HG02852 (cell line): Measurements from ENCODE around the gene PDGFRA.
A peak's percentile ranks its signal among the peaks of the same experiment; 100 is the strongest.

Experiments
- ATAC-seq: cut with Tn5 transposase; IDR thresholded peaks from one replicate; pipeline ENCODE4 v1.9.1; 2021; ENCODE audit warnings: mild to moderate bottlenecking, moderate library complexity; ENCODE audit not compliant: unreplicated experiment

The PDGFRA gene

GRCh38 chr4:54255881-54256280 is 26.8 kb downstream of the PDGFRA start:
- ATAC-seq: no peak

DNA sequence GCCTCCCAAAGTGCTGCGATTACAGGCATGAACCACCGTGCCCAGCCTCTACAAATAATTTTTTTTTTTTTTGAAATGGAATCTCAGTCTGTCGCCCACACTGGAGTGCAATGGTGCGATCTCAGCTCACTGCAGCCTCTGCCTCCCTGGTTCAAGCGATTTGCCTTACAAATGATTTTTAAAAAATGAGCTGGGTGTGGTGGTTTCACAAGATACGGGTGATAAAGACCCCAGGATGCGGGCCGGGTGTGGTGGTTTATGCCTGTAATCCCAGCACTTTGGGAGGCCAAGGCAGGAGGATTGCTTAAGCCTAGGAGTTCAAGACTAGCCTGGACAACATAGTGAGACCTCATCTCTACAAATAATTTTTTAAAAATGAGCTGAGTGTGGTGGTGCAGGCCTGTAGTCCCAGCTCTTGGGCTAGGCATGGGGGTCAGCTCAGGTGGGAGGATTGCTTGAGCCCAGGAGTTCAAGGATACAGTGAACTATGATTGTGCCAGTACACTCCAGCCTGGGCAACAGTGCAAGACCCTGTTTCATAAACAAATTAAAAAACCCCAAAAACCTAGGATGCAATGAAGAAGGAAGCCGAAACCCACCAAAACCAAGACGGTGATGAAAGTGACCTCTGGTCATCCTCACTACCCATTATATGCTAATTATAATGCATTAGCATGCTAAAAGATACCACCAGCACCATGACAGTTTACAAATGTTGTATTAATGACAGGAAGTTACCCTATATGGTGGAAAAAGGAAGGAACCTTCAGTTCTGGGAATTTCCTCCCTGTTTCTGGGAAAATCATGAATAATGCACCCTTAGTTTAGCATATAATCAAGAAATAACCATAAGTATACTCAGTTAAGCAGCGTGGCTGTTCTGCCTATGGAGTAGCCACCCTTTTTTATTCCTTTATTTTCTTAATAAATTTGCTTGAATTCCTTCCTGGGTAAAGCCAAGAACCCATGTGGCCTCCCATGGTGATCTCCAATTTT is 27.7 kb downstream of the PDGFRA start:
- no peak for ATAC-seq

- no peak for ATAC-seq
These were observed 36.3 kb downstream of the PDGFRA start for GRCh38 chr4:54265366-54265765.

DNA sequence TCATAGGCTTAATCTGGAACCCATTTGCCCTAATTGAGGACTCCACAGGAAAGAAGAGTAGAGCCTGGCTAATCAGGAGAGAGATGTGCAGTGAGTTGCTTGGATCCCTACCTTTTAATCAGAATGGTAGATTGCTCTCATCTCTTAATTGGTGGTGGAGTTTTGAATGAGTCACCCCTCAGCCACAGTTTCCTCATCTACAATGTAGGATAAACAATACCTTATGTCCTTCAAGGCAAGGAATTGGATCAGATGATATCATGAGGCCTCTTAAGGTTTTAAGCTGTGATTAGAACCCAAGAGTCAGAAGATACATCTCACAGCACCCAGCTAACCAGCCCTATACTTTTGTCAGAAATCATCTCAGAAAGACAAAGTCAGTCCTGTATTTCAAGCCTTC is 39.1 kb downstream of the PDGFRA start:
- no peak for ATAC-seq

DNA sequence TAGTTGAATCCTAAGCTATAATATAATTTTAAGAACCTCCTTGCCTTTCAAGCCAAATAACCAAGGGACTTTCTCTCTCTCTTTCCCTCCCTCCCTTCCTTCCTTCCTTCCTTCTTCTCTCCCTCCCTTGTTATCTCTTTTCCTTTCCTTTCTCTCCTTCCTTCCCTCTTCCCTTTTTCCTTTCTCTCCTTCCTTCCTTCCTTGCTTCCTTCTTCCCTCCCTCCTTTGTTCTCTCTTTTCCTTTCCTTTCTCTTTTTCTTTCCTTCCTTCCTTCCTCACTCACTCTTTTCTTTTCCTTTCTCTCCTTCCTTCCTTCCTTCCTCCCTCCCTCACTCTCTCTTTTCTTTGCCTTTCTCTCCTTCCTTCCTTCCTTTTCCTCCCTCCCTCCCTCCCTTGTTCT is 42.4 kb downstream of the PDGFRA start:
- ATAC-seq: no peak

GRCh38 chr4:54272051-54272450 is 43.0 kb downstream of the PDGFRA start:
- ATAC-seq: no peak

- no peak for ATAC-seq
These were observed 45.2 kb downstream of the PDGFRA start for GRCh38 chr4:54274264-54274663.

DNA sequence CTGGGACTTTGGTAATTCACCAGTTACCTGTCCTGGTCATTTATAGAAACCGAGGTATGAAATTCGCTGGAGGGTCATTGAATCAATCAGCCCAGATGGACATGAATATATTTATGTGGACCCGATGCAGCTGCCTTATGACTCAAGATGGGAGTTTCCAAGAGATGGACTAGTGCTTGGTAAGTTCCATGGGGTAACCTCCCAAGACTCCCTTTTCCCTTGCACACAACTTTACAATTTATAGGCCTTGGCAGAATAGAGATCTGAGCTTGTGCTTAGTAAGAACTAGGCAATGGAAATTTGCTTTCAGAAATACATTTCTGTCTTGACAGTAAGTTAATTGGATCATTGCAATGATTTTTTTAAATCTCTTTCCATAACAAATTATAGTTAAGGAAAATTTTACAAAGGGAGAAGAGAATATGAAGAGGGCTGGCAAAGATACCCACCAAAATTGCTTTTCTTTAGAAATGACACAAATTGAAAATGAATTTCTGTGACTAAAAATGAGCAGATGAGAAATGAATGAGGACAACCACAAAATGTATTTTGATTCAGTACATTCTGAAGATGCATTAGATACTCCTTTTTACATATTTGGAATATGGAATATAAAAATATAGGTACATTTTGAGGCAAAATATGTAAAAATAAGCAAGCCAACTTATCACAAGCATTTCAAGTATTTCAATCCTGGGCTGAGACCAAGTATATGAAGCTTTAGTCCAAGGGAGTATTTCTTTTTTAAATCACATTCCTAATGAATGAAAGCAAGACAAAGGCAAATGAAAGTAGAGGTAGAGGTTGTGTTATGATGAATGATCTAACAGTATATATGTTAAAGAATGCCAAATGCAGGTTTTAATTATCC is 45.9 kb downstream of the PDGFRA start:
- no peak for ATAC-seq

DNA sequence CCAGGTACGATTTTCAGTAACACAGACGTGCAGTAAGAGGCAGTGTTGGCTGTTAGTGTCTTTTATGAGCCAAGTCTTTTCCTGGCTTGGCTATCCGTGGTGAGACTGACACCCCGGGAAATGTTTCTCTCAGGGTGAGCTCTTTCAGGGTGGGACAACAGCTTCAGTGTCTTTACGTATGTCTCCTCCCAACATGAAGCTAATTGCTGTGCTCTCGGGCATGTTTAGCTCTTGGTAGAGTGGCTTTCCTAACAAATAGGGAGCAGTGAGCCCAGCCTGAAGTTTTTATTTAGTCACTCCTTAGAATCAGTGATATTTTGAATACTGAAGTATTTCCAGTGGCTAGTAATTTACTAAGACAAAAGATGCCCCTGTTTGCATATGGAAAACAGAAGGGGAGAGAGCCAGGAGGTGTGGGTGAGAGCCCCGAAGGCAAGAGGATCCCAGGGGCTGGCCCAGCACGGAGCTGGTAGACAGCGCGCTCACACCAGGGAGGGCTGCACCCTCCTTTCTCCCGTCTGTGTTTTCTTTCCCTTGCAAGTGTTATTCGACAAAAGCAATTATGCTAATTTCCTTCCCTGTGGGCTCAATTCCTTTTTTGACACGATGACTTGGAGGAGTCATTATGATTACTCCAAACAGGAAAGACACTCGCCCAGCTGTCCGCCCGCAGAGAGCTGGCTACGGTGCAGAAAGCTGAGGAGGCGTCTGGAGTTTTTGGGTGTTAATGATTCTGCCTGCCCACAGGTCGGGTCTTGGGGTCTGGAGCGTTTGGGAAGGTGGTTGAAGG is 47.7 kb downstream of the PDGFRA start:
- ATAC-seq: no peak

- ATAC-seq: peak; percentile 71
These were observed 48.6 kb downstream of the PDGFRA start for GRCh38 chr4:54277691-54278090.

DNA sequence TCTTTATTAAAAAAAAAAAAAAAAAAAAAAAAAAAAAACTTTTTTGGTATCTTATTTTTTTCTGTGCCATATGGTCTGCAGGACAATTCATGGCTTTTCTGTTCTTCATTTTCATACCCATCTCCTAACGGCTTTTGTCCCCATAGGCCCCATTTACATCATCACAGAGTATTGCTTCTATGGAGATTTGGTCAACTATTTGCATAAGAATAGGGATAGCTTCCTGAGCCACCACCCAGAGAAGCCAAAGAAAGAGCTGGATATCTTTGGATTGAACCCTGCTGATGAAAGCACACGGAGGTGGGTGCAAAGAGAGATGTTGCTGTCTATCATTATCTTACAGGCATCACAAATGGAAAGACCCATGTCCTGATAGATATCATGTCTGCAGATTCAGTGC is 49.1 kb downstream of the PDGFRA start:
- no peak for ATAC-seq

DNA sequence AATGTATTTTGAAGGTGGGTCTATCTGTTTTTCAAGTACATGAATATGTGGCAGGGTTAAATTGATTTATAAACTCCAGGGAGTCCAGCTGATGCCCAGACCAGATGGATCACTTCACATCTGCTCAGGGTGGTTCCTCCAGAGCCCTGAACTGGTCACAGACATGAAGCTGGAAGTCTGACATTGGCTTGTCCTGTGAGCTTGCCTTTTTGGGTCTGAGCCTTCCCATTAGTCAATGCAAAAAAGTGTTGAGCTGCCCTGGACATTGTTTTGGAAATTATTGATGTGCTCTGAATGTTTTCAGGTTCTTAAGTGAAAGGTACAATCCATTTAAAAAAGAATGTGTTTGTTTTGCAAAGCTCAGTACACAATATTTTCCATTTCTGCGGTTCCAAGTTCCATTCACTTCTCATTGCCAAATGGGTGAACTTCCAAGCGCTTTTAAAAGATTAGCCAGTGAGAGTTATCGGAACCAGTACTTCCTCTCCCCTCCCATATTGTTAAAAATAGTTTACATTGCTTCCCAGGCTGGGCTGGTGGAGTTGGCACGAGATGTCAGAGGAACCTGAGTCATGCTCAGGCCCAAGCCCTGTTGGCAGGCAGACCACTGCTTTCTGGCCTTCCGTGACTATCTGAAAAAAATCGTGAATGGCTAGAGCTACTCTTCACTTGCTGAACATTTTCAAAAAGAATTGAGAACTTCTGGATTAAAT is 52.1 kb downstream of the PDGFRA start:
- ATAC-seq: no peak

DNA sequence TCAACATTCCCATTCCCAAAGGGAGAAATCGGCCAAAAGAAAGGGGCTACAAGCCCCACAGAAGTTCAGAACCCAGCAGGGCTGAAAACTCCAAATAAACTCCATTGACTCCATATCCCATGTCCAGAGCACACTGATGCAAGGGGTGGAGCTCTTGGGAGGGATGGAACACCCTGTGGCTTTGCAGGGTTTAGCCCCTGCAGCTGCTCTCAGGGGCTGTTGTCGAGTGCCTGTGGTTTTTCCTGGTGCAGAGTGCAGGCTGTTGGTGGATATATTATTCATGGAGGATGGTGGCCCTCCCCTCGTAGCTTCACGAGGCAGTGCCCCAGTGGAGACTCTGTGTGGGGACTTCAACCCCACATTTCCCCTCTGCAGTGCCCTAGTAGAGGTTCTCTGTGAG is 53.7 kb downstream of the PDGFRA start:
- ATAC-seq: no peak

DNA sequence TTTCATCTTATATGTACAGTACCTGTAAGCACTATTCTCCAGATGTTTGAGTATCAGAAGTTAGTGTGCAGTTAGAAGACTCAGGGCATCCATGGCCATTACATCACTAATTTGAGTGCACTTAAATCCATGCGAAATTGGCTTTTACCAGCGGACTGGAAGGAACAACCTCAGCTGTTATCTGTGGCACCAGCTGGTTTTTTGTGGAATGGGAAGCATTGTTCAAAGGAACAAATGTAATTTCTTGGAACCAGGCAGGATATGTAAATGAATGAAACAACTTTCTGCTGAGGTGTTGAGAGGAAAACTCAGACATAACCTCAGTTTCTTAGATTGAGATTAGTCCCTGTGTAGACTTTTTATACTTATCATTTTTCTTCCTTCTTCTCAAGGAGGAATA is 60.2 kb downstream of the PDGFRA start:
- no peak for ATAC-seq

DNA sequence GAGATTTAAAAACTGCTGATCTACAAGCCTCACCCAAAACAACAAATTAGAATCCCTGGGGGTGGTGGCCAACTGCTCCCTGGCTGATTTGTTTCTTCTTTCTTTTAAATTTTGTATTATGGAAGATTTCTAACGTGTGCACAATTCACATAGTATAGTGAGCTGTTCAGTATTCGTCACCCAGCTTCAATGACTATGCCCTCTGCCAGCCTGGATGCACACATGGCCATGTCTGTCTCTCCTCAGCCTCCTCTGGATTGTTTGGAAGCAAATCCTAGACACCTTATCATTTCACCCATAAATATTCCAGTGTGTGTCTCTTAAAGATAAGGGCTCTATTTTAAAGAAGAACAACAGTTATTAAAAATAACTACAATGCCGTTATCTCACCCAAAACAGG is 61.9 kb downstream of the PDGFRA start:
- no peak for ATAC-seq

GRCh38 chr4:54296548-54297203 is 67.6 kb downstream of the PDGFRA start:
- no peak for ATAC-seq

DNA sequence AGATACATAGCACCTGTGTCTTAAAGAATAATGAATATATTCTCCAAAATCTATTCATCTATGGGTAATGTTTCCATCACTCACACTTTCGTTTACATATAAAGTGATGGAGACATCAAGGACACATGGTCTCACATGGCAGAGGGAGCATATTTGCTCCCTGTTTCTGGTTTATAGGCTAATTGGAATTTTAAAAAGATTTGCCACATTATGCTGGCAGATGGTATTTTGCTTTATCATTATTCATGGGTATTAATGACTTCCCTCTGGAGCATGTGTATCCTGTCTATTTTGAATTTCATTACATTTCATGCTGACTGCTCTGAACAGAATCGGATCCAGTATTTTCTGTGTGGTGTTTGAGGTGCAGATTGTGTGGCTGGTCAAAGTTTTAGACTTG is 79.0 kb downstream of the PDGFRA start:
- ATAC-seq: no peak

DNA sequence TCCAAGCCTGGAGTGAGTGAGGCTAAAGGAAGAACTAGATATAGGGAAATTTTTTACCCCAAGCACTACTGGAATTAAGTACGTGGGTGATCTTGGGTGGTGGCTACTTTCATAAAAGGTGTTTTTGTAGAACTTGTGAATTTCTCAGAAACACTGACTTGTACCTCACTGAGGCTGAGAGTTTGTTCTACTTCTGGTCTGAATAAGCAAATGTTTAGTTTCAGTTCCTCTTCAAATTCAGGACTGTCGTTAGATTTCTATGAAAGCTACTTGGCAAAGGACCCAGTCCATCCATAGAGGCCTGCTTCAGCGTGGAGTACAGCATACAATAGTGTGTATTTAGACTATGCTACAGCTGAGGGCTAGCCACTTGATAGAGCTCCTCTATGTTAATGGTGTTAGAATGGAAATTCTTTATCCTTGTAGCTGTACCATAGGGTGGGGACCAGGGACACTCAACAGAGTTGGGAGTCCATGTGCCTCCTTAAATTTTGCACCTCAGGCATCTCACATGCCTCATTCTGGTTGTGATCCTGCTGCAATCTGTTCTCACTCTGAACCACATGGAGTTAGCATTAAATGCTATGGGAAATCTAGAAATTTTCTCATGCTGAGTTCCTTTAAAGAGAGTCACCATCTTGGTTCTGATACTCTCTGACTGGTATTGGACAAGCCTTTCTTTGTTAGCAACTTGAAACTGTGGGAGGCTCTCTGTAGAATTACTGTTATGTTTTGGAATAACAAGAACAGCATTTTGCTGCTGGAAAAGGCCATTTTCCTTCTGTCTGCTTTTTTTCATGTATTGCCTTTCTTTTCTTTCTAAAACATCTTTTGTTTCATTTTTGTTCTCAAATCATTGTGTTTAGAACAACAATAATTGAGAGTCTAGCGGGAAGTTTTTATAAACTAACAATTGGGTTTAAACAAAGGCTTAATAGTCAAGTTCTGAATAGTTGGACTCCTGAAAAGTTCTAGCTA is 86.8 kb downstream of the PDGFRA start:
- ATAC-seq: peak; percentile 97

DNA sequence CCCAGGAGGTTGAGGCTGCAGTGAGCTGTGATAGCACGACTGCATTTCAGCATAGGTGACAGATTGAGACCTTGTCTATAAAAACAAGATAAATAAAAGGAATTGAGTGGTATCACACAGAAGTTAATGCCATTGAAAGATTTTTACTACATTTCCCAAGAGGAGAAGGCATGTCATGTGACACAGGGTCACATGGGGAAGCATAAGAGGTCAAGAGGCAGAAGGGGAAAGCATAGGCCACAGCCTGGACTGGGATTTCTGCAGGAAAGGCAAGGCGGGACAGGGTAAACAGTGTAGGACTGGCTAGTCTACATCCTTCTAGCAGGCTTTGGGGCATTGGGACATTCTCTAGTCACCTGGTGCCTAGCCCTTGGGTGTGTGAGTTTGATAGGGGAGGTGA is 88.6 kb downstream of the PDGFRA start:
- ATAC-seq: no peak
